Keratinocyte (primary cell): Measurements from ENCODE around the gene SMARCA5. TPM values are rescaled to one million over a fixed set of nuclear protein-coding genes. Genes with fewer than 3 reads are reported as not detected.

Experiments
- DNase-seq: peaks from one replicate; pipeline ENCODE4 v3.0.0-alpha.2; 2011; ENCODE audit warnings: low read depth, missing footprints, low spot score
- FAIRE-seq: peaks from 2 replicates; lab custom pipeline; 2011; peaks lifted over from hg19 to GRCh38; lab: Jason Lieb, UNC
- H2AFZ ChIP-seq: 2 replicates; pipeline ENCODE4 v1.6.0; 2012; ENCODE audit warnings: low read length, control low read depth, inconsistent platforms; ENCODE audit not compliant: control insufficient read depth
- H3K27ac ChIP-seq: 2 replicates; pipeline ENCODE4 v1.5.1; 2011; ENCODE audit warnings: low read length; ENCODE audit not compliant: control insufficient read depth, insufficient read depth
- H3K27me3 ChIP-seq: 3 replicates; pipeline ENCODE4 v1.6.0; 2011; ENCODE audit warnings: low read length; ENCODE audit not compliant: control insufficient read depth, insufficient read depth; ENCODE audit errors: extremely low read depth
- H3K36me3 ChIP-seq, 2 experiments: 2 replicates in 1 of 2; 3 replicates in 1 of 2; pipeline ENCODE4 v1.5.1; 2011; ENCODE audit warnings: low read length in 2 of 2, mild to moderate bottlenecking in 1 of 2; ENCODE audit not compliant: control insufficient read depth in 2 of 2, insufficient read depth in 2 of 2; ENCODE audit errors: extremely low read depth in 1 of 2
- H3K4me1 ChIP-seq: 3 replicates; pipeline ENCODE4 v1.5.1; 2011; ENCODE audit warnings: low read length; ENCODE audit not compliant: control insufficient read depth, insufficient read depth; ENCODE audit errors: extremely low read depth
- H3K4me2 ChIP-seq: 3 replicates; pipeline ENCODE4 v1.6.0; 2011; ENCODE audit warnings: low read depth, low read length; ENCODE audit not compliant: control insufficient read depth, insufficient read depth; ENCODE audit errors: extremely low read depth
- H3K4me3 ChIP-seq, 3 experiments: fragments of 200-600 bp in 1 of 3; sonication (generic) in 1 of 3; 2 replicates in 2 of 3; 3 replicates in 1 of 3; pipeline ENCODE4 v1.5.1; 2011 to 2016; ENCODE audit warnings: low read length in 3 of 3, mild to moderate bottlenecking in 3 of 3, control low read depth in 2 of 3, inconsistent platforms in 1 of 3, low read depth in 1 of 3, mixed read lengths in 1 of 3, mixed run types in 1 of 3, moderate library complexity in 1 of 3; ENCODE audit not compliant: control insufficient read depth in 2 of 3, insufficient read depth in 2 of 3; ENCODE audit errors: extremely low read depth in 1 of 3
- H3K79me2 ChIP-seq: 2 replicates; pipeline ENCODE4 v1.6.0; 2012; ENCODE audit warnings: low read length; ENCODE audit not compliant: control insufficient read depth, insufficient read depth
- H3K9ac ChIP-seq: 3 replicates; pipeline ENCODE4 v1.6.0; 2011; ENCODE audit warnings: low read length; ENCODE audit not compliant: control insufficient read depth, insufficient read depth; ENCODE audit errors: extremely low read depth
- H3K9me1 ChIP-seq: 3 replicates; pipeline ENCODE4 v1.6.0; 2011; ENCODE audit warnings: low read length; ENCODE audit not compliant: control insufficient read depth, insufficient read depth; ENCODE audit errors: extremely low read depth
- H3K9me3 ChIP-seq: 2 replicates; pipeline ENCODE4 v1.5.1; 2012; ENCODE audit warnings: low read depth, low read length; ENCODE audit not compliant: control insufficient read depth
- H4K20me1 ChIP-seq: 3 replicates; pipeline ENCODE4 v1.6.0; 2011; ENCODE audit warnings: low read length; ENCODE audit not compliant: control insufficient read depth, insufficient read depth; ENCODE audit errors: extremely low read depth
- EZH2 ChIP-seq: IDR thresholded peaks from one replicate; pipeline ENCODE4 v1.6.1; 2012; ENCODE audit warnings: inconsistent platforms, mild to moderate bottlenecking, low read length, moderate library complexity
- dilution Hi-C: fragments of 300-500 bp; cut with MboI; formaldehyde crosslinking; loops from one replicate; pipeline ENCODE4 v1.7.0; 2020; ENCODE audit warnings: low sequenced_read_pairs; ENCODE audit not compliant: extremely low pct_ligation_motif_present
- polyA plus RNA-seq, 5 experiments: library from polyadenylated mRNA; depleted of rRNA in 3 of 5; stranded (reverse) in 3 of 5; stranded (forward) in 1 of 5; unstranded in 1 of 5; fragments of >200 nt; gene quantifications; 1 replicate in 1 of 5; 2 replicates in 3 of 5; 3 replicates in 1 of 5; pipeline versions ENCODE4 v1.2.1 to v1.2.3, GENCODE V29; 2011 to 2012; ENCODE audit warnings: missing spikeins in 2 of 5, low read depth in 1 of 5, low replicate concordance in 1 of 5
- TF ChIP-seq, protein P1 (sequence below), 3 experiments: IDR thresholded peaks in 1 of 3; conservative IDR thresholded peaks in 1 of 3; optimal IDR thresholded peaks in 1 of 3; 2 replicates in 2 of 3; 3 replicates in 1 of 3; pipeline versions ENCODE3 to v1.5.1; 2011; ENCODE audit warnings: low read length in 3 of 3, mild to moderate bottlenecking in 3 of 3, moderate library complexity in 2 of 3, control low read depth in 1 of 3, inconsistent platforms in 1 of 3; ENCODE audit not compliant: insufficient read depth in 2 of 3; ENCODE audit errors: extremely low read depth in 1 of 3

SMARCA5 gene
- polyA plus RNA-seq, 1 donor (not counting 4 experiments of a cell fraction or from before 2014, with no cell fraction given) = 24.7 TPM

DNA sequence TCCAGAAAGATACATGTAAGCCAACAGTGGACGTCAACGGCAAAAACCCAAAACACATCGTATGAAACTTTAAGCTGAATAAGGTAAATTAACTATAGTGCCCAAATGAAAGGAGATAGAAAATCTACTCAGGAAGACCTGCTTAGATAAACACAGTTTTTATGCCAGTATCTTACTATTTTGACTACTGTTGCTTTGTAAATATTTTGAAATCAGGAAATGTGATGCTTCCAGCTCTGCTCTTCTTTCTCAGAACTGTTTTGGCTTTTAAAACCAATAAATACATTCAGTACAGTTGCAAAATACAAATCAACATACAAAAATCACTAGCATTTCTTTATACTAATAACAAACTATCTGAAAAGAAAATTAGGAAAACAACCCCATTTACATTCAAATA, 83.8 kb downstream of the SMARCA5 start:
- no peak overlapping the region for H3K4me2 ChIP-seq
- H3K27me3 ChIP-seq = no peaks in the 10 kb centered on the region
- H3K9me3 ChIP-seq = no peaks in the 10 kb centered on the region
- DNase-seq (no peak), FAIRE-seq (no peak)
- H3K36me3 ChIP-seq = no peaks in the 10 kb centered on the region
- no peaks in the 10 kb centered on the region for H3K9me1 ChIP-seq
- H4K20me1 ChIP-seq = no peaks in the 10 kb centered on the region
- H3K9ac ChIP-seq = no peak overlapping the region
- H3K4me3 ChIP-seq = no peak overlapping the region
- H2AFZ ChIP-seq = no peak overlapping the region
- dilution Hi-C loops = no loop called here
- H3K79me2 ChIP-seq = no peaks in the 10 kb centered on the region
- no peaks in the 10 kb centered on the region for H3K4me1 ChIP-seq
- no peak overlapping the region for H3K27ac ChIP-seq
- TF ChIP-seq, protein P1, sequence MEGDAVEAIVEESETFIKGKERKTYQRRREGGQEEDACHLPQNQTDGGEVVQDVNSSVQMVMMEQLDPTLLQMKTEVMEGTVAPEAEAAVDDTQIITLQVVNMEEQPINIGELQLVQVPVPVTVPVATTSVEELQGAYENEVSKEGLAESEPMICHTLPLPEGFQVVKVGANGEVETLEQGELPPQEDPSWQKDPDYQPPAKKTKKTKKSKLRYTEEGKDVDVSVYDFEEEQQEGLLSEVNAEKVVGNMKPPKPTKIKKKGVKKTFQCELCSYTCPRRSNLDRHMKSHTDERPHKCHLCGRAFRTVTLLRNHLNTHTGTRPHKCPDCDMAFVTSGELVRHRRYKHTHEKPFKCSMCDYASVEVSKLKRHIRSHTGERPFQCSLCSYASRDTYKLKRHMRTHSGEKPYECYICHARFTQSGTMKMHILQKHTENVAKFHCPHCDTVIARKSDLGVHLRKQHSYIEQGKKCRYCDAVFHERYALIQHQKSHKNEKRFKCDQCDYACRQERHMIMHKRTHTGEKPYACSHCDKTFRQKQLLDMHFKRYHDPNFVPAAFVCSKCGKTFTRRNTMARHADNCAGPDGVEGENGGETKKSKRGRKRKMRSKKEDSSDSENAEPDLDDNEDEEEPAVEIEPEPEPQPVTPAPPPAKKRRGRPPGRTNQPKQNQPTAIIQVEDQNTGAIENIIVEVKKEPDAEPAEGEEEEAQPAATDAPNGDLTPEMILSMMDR (optimal IDR thresholded peaks at IDR 0.05 in 1 of 3, IDR thresholded peaks at IDR 0.05 in 1 of 3, conservative IDR thresholded peaks at IDR 0.05 in 1 of 3; ENCODE audit: extremely low read depth in 1 of 3, insufficient read depth in 2 of 3, low read length in 3 of 3) = no peak
- TF ChIP-seq EZH2 = no peak

DNA sequence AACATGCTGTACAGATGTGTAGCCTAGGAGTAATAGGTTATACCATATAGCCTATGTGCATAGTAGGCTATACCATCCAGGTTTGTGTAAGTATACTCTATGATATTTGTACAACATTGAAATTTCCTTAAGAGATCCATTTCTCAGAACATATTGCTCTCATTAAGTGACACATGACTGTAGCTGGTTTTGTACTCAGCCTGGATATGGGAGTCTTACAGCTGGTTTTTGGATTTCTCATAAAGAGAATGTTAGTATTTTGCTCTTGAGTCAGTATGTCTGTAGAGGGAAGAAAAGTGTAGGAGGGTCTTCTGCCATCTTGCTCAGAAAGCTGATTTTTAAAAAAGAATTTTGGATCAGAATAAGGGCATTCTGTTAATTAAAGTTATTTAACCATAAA, 85.3 kb downstream of the SMARCA5 start:
- Histone ChIP-seq H2AFZ (no peak overlapping the region), H3K9ac (no peak overlapping the region), H3K79me2 (no peaks in the 10 kb centered on the region), H3K4me3 (no peak overlapping the region), H3K27me3 (no peaks in the 10 kb centered on the region), H3K27ac (no peak overlapping the region), H3K4me1 (no peaks in the 10 kb centered on the region), H3K9me3 (no peaks in the 10 kb centered on the region), H3K36me3 (no peaks in the 10 kb centered on the region), H3K9me1 (no peaks in the 10 kb centered on the region), H3K4me2 (no peak overlapping the region), H4K20me1 (no peaks in the 10 kb centered on the region)
- DNase-seq (no peak), FAIRE-seq (no peak)
- dilution Hi-C loops = no loop called here
- TF ChIP-seq, protein P1 (optimal IDR thresholded peaks at IDR 0.05 in 1 of 3, IDR thresholded peaks at IDR 0.05 in 1 of 3, conservative IDR thresholded peaks at IDR 0.05 in 1 of 3; ENCODE audit: extremely low read depth in 1 of 3, insufficient read depth in 2 of 3, low read length in 3 of 3) = no peak
- no peak for TF ChIP-seq EZH2
